PC-3 (cell line): ENCODE results near the gene TGM2.

Experiments used
- EZH2 ChIP-seq: fragments of 300-600 bp; sonication (generic); IDR thresholded peaks from one replicate; pipeline ENCODE4 v1.6.1; 2017; ENCODE audit warnings: antibody characterized with exemption, mild to moderate bottlenecking, low read length; ENCODE audit not compliant: unreplicated experiment
- EZH2phosphoT487 ChIP-seq: fragments of 300-600 bp; sonication (generic); IDR thresholded peaks from 2 replicates; pipeline ENCODE4 v1.6.1; 2018; ENCODE audit warnings: mild to moderate bottlenecking, antibody characterized with exemption, low read length, borderline replicate concordance
- TF ChIP-seq, protein P1 (sequence below): fragments of 300-600 bp; sonication (generic); conservative IDR thresholded peaks from 2 replicates; pipeline ENCODE4 v1.5.1; 2017; ENCODE audit warnings: antibody characterized with exemption, low read depth, mild to moderate bottlenecking, low read length

- TF ChIP-seq, protein P1, sequence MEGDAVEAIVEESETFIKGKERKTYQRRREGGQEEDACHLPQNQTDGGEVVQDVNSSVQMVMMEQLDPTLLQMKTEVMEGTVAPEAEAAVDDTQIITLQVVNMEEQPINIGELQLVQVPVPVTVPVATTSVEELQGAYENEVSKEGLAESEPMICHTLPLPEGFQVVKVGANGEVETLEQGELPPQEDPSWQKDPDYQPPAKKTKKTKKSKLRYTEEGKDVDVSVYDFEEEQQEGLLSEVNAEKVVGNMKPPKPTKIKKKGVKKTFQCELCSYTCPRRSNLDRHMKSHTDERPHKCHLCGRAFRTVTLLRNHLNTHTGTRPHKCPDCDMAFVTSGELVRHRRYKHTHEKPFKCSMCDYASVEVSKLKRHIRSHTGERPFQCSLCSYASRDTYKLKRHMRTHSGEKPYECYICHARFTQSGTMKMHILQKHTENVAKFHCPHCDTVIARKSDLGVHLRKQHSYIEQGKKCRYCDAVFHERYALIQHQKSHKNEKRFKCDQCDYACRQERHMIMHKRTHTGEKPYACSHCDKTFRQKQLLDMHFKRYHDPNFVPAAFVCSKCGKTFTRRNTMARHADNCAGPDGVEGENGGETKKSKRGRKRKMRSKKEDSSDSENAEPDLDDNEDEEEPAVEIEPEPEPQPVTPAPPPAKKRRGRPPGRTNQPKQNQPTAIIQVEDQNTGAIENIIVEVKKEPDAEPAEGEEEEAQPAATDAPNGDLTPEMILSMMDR: no peak
- TF ChIP-seq EZH2: no peak
- no peak for TF ChIP-seq EZH2phosphoT487
These were observed 30.4 kb downstream of the TGM2 start for GRCh38 chr20:38134427-38135270.
